Cardiac fibroblast (primary cell): ENCODE results near the gene INTS11.

Source experiments
- DNase-seq, 2 donors: peaks; one replicate each; pipeline versions ENCODE4 v3.0.0 to v3.0.0-alpha.2; 2010; ENCODE audit warnings: low read depth in 2 of 2
- H3K4me3 ChIP-seq, 2 donors: replicated peaks in 1 of 2; 1 replicate in 1 of 2; 2 replicates in 1 of 2; pipeline ENCODE4 v1.5.1; 2011; ENCODE audit warnings: low read depth in 2 of 2, low read length in 2 of 2, mild to moderate bottlenecking in 2 of 2, moderate library complexity in 1 of 2
- TF ChIP-seq, protein P1 (sequence below): IDR thresholded peaks from one replicate; pipeline ENCODE4 v1.5.1; 2011; ENCODE audit warnings: low read depth, mild to moderate bottlenecking, low read length, inconsistent platforms

Gene INTS11

DNA sequence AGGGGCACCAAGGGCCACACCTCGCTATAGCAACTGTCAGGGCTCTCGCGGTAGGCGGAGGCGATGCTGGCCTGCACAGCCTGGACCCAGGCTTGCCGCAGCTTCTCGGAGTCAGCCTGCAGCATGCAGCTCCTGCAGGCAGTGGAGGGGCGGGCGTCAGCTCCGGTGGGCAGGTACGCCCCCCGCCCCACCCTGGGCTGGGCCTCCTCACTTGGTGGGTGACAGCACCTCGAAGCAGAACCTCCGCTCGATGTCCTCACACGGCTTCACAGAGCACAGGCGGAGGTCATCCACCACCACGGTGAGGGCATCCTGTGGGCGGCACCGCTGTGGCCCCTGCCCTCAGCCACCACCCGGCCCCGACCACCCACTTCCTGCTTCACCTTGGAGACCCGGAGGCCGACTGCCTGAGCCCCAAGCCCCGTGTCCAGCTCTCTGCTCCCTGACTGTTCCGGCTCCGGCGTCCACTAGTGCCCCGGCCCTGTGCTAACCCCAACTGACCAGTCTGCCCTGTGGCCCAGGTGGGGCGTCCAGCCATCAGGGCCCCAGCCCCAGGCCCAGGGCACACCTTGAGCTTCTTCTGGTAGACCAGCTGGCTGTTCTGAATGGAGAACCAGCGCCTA lies 26.5 kb downstream of the INTS11 start:
- no peak overlapping the region for H3K4me3 ChIP-seq
- TF ChIP-seq, protein P1, sequence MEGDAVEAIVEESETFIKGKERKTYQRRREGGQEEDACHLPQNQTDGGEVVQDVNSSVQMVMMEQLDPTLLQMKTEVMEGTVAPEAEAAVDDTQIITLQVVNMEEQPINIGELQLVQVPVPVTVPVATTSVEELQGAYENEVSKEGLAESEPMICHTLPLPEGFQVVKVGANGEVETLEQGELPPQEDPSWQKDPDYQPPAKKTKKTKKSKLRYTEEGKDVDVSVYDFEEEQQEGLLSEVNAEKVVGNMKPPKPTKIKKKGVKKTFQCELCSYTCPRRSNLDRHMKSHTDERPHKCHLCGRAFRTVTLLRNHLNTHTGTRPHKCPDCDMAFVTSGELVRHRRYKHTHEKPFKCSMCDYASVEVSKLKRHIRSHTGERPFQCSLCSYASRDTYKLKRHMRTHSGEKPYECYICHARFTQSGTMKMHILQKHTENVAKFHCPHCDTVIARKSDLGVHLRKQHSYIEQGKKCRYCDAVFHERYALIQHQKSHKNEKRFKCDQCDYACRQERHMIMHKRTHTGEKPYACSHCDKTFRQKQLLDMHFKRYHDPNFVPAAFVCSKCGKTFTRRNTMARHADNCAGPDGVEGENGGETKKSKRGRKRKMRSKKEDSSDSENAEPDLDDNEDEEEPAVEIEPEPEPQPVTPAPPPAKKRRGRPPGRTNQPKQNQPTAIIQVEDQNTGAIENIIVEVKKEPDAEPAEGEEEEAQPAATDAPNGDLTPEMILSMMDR: no peak

DNA sequence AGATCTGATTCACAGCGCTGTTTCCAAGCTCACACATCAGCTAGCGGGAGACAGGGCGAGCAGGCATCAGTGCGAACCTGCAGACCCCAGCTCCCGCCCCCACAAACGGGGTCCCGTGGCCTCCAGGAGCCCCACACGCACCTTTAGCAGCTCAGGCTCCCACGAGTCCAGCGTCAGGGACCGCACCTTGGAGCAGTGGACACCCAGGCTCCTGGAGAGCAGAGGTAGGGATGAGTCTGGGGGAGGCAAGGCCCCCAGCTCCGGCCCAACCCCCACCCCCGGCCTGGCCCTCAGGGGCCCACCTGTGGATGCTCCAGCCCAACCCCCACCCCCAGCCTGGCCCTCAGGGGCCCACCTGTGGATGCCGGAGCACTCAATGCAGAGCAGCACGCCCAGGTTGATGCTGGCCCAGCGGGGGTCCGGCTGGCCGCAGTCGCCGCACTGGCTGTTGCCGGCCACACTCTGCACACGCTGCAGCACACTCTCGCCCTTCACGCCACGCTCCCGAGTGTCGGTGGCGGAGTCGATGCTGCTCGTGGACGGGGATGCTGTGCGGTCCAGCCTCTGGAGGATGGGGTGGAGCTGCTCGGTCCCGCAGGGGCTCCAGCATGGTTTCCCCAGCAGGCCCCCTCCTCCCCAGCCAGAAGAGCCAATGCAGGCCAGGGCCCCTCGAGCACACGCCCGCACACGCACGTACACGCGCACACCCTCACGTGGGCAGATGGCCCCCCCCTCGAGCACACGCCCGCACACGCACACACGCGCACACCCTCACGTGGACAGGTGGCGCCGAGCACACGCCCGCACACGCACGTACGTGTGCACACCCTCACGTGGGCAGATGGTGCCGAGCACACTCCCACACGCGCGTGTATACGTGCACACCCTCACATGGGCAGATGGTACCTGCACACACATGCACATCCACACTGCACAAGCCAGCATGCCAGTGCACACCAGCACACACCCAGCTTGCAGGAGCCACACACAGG lies 28.1 kb downstream of the INTS11 start:
- no peak overlapping the region for H3K4me3 ChIP-seq
- no peak for DNase-seq
- TF ChIP-seq, protein P1: no peak

More for the DNA sequence above, 26.5 kb downstream of the INTS11 start:
- DNase-seq: no peak

DNA sequence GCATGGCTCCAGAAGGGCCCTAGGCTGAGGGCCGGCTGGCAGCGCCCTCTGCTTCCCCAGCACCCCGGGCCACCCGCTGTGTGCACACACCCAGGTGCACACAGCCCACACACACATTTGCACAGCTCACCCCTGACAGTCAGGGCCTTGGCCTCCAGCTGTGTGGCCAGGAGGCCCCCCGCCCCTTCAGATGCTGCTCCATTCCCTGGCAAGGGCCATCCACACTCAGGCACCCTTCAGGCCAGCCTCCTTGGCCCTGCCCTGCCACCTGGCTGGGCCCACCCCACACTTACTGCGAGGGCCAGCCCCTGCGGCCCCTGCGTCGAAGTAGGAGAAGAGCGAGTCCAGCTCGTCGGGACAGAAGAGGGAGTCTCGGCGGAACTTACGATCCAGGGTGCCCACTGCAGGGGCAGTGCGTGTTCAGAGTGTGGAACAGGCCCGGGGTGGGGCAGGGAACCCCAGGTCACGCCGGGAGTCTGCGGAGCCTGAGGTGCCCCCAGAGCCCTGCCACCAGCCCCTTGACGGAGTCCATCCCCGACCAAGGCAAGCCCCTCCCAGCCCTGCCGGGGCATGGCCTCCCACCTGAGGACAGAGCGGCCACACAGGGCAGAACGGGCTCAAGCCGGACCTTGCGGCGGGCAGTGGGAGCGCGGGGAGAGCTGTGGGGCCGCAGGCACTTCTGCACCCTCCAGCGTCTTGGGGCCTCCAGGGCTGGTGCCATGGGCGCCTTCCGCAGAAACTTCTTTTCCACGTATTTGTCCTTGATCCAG lies 29.1 kb downstream of the INTS11 start:
- H3K4me3 ChIP-seq: no peak overlapping the region

DNA sequence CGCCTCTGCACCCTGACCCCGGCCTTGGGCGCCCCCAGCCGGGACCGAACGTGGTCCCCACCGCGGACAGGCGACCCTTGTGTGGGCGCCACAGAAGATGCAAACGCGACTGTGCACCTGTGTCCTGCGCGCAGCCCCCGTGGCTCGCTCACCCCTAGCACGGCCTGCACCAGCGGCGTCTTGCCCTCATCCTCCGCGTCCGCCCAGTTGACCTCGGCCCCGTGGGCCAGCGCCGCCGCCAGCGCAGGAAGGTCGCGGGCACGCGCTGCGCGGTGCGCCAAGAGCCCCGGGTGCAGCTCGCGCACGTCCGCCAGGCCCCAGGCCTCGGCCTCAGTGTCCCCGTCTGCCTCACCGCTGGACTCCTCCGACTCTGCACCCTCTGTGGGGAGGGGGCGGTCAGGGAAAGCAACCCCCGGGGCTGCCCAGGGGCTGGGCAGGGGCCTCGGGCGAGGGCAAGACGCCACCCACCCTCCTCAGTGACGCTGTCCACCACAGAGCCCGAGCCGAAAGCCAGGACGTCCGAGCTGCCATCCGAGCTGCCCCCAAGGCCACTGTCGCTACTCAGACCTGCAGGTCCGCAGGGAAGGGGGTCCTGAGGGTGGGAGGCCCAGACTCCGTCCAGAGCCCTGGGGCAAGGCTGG lies 30.1 kb downstream of the INTS11 start:
- no peak overlapping the region for H3K4me3 ChIP-seq
- TF ChIP-seq, protein P1: no peak
- no peak for DNase-seq

More for the DNA sequence above, 29.1 kb downstream of the INTS11 start:
- TF ChIP-seq, protein P1: no peak
- DNase-seq: no peak

DNA sequence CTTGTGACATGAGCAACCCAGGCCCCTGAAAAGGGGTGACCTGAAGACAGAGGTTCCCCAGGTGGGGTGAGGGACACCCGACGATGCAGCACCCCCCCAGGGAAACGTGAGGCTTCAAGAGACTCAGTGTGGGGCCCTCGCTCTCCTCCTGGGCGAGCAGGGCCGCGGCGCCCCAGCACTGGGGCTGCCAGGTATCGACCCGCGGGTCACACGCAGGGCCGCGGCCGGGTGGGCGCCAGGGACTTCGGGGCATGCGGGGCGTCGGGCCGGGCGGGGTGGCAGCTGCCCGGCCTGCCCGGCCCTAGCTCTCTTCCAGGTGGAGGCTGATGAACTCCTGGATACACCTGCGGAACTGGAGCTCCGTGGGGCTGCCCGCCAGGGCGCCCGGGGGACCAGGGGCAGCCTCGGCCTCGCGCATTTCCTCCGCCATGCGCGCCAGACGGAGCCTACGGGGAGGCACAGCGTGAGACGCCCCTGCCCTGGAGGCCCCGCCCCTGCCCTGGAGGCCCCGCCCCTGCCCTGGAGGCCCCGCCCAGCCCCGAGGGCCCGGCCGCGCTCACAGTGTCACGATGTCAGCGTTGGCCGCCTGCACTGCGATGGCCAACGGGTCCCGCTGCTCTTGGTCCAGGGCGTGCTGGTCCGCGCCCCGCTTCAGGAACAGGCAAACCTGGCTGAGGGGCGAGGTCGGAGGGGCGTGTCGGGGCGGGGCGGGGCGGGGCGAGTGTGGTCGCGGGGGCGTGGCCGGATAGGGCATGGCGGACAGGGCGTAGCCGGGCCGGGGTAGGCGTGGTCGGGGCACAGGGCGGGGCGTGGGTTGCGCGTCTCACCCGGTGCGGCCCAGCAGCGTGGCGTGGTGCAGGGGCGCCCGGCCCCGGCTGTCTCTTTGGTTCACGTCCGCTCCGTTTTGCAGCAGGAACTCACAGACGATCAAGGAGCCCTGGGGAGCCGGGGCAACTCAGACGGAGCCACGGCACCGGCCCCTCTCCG lies 30.9 kb downstream of the INTS11 start:
- TF ChIP-seq, protein P1: no peak
- no peak overlapping the region for H3K4me3 ChIP-seq
- no peak for DNase-seq
